DND-41 (cell line): ENCODE measurements around the gene TESPA1.

Source experiments
- CTCF ChIP-seq: IDR thresholded peaks from 2 replicates; pipeline ENCODE4 v1.5.1; 2012; ENCODE audit warnings: borderline replicate concordance, low read length, moderate library complexity, mild to moderate bottlenecking; ENCODE audit not compliant: poor library complexity, severe bottlenecking; ENCODE audit errors: extremely low read depth
- EZH2 ChIP-seq: IDR thresholded peaks from 3 replicates; pipeline ENCODE4 v1.6.1; 2012; ENCODE audit warnings: borderline replicate concordance, low read depth, mild to moderate bottlenecking, moderate library complexity, low read length, inconsistent platforms; ENCODE audit not compliant: severe bottlenecking

GRCh38 chr12:55019784-55020183, 35.2 kb upstream of the TESPA1 start, which contains the start of gene NEUROD4:
- no peak for TF ChIP-seq CTCF
- TF ChIP-seq EZH2 = no peak
